Central memory CD4-positive, alpha-beta T cell (primary cell): Measurements from ENCODE around the gene F7.
"Not testable (repeated sequence)": the region's sequence is repeated elsewhere in the genome, so short reads cannot be mapped to it uniquely, and the experiment has no call there.

Experiments used
- DNase-seq: peaks from one replicate; pipeline ENCODE4 v3.0.0; 2022

F7 gene

DNA sequence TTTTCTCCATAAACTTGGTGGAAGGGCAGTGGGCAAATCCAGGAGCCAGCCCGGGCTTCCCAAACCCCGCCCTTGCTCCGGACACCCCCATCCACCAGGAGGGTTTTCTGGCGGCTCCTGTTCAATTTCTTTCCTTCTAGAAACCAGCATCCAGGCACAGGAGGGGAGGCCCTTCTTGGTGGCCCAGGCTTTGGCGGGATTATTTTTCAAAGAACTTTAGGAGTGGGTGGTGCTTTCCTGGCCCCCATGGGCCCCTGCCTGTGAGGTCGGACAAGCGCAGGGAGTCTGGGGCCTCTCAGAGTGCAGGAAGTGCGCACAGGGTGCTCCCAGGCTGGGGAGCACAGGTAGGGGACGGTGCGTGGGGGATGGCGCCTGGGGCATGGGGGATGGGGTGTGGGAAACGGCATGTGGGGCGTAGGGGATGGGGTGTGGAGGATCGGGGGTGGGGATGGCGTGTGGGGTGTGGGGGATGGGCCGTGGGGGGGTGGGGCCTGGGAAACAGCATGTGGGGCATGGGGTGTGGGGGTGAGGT, 396 bp downstream of the F7 start:
- DNase-seq = no peak

GRCh38 chr13:113106711-113107351, 1.2 kb downstream of the F7 start:
- DNase-seq = no peak

- not testable (repeated sequence) for DNase-seq
These were observed 2.9 kb downstream of the F7 start for GRCh38 chr13:113108521-113108920.

- no peak for DNase-seq
These were observed 3.8 kb downstream of the F7 start for GRCh38 chr13:113109151-113110047.

DNA sequence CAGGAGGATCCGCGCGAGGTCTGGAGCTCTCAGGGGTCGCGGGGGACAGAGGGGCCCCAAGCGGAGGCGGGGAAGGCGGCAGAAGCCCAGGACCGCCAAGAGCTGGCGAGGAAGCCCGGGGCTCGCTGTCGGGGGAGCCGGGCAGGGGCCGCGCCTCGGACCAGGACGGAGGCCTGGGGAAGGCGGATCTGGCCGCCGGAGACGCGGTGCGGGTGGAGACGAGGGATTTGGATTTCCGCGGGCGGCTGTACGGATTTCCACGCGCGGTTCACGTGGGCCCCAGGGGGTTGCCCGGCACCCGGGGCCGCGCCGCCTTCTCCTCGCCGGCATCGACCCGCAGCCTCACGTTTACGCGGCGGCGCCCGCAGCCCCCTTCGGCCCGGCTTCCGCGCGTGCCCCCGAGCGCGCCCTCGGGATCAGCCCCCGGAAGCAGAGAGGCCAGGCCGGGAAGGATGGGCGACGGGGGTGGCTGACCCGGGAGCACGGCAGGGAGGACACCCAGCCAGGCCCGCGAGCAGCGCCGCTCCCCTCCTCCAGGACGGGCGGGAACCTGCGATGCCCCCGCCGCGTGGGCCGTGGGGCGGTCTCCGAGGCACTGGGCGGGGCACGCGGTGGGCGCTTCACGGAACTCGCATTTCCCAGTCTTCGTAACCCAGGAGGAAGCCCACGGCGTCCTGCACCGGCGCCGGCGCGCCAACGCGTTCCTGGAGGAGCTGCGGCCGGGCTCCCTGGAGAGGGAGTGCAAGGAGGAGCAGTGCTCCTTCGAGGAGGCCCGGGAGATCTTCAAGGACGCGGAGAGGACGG, 4.7 kb downstream of the F7 start:
- peak; percentile 8 for DNase-seq

- no peak for DNase-seq
These were observed 5.3 kb downstream of the F7 start for GRCh38 chr13:113110852-113111315.

- not testable (repeated sequence) for DNase-seq
These were observed 6.2 kb downstream of the F7 start for GRCh38 chr13:113111821-113112220.

GRCh38 chr13:113112475-113112874, 6.9 kb downstream of the F7 start:
- DNase-seq = not testable (repeated sequence)

DNA sequence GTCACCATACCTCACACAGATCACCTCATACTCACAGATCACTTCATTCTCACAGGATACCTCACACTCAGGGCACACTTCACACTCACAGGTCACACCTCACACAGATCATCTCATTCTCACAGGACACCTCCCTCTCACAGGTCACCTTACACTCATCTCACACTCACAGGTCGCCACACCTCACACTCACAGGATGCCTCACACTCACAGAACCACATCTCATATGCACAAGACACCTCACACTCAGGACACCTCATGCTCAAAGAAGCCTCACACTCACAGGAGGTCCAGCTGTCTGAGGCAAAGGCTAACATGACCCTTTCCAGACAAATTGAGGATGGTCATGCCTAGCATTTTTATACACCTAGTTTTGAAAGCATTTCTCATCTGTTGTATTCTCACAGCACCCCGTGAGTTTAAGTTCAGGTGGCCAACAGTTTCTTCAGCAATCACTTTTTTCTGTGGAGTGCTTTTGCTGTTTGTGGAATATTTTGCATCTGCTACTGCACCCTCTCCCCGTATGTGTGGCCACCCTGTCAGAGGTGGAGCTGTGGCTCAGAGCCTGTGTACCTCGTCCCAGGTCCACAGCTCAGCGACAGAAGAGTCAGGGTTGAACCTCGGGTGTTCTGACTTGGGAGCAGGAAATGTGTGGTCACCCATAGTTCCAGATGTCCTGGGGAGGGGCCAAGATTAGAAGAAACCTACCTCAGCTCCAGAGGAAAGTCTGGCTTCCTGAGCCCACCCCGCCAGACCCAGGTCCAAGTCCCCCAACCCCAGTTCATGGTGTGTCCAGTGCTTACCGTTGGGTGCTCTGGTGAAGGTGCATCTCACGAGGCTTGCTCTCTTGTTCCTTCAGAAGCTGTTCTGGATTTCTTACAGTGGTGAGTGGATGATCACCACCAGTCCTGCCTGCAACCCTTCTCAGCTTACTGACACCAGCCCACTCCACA, 7.6 kb downstream of the F7 start:
- DNase-seq = no peak

- no peak for DNase-seq
These were observed 8.3 kb downstream of the F7 start for GRCh38 chr13:113113846-113114271.

DNA sequence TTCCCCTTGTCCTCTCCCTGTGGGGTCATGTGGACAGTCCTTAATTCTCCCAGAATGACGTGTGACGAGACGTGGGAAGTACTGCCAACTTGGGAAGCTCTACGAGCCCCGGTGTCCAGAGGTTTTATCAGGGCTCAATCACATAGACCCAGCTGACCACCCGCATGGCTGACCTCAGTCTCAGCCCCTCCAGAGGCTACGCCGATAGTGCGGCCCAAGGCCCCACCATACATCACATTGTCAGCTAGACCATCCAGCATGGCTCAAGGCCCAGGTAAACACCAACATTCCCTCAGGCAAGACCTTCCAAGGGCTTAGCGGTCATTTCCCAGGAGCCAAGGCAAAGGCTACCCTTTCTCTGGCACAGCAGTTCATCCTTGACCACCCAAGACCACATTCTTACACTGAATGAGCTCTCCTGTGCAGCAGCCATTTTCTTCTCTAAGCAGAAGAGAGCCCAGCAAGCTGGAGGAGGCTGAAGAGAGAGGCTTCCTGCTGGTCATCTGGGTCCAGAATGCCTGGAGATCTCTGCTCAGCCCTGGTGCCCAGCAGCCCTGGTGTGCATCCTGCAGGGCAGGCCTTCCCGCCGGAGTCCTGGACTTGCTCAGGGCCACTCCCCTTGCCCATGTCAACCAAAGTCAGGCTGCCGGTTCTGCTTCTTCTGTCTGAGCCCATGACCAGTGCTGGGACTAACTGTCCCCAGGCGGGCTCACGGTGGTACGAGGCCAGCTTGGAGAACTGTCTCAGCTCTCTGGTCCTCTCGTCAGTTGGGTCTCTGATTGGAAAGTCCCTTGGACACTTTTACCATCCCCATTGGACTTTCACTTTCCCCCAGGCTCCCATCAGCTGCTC, 9.1 kb downstream of the F7 start:
- no peak for DNase-seq

DNA sequence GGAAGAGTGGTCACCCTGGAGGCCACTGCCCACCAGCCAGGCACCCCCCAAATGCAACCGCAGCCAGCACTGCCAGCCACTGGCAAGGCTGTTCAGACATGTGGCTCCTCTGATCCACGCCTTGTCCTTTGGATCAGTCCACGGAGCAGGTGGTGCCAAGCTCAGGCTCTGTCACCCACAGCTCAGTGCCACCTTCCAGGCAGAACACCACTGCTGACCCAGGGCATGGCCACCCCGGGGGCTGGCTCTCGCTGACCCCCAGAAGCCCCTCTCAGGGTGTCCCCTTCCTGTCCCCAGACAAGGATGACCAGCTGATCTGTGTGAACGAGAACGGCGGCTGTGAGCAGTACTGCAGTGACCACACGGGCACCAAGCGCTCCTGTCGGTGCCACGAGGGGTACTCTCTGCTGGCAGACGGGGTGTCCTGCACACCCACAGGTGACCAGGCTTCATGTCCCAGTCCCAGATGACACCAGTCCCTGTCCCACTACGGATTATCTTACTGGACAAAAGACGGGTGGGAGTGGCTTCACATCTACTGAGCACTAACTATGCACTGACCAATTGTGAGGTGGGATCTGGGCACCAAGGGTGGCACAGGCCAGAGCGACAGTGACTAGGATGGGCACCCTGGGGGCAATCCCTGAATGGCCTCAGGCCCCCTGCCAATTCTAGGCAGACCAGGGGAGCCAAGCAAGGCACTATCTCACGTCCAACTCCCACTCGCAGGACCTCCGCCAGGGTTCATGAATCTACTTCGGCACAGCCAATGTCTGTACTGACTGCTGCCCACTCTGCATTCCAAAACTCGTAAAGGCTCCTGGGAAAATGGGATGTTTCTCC, 10.0 kb downstream of the F7 start:
- no peak for DNase-seq

GRCh38 chr13:113116206-113116800, 10.7 kb downstream of the F7 start:
- no peak for DNase-seq

DNA sequence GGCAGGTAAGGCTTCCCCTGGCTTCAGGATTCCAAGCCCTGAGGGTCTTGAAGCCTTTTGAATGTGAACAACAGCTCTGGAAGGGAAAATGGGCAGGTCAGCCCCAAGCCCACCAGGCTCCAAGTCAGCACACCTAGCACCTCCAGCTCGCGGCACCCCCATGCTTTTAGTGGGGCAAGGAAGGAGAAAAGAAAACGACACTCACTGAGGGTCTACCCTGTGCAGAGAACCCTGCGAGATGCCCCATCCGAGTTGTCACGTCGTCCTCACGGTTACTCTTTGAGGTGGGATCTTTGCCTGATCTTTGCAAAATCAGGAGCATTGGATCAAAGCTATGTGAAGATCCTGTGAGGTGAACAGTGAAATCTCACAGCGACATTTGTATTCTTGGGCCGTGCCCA, 11.3 kb downstream of the F7 start:
- no peak for DNase-seq

- no peak for DNase-seq
These were observed 11.8 kb downstream of the F7 start for GRCh38 chr13:113117335-113117872.

GRCh38 chr13:113117911-113118260, 12.3 kb downstream of the F7 start:
- no peak for DNase-seq

- DNase-seq = no peak
These were observed 12.8 kb downstream of the F7 start for GRCh38 chr13:113118261-113119021.

- DNase-seq = no peak
These were observed 13.7 kb downstream of the F7 start for GRCh38 chr13:113119166-113119821.
